GM21576 (cell line): ENCODE results near the gene KLF11.
"Not testable (repeated sequence)": the region's sequence is repeated elsewhere in the genome, so short reads cannot be mapped to it uniquely, and the experiment has no call there.

Experiments
- ATAC-seq: cut with Tn5 transposase; IDR thresholded peaks from one replicate; pipeline ENCODE4 v1.9.1; 2021; ENCODE audit warnings: mild to moderate bottlenecking, moderate library complexity; ENCODE audit not compliant: unreplicated experiment

The KLF11 gene

GRCh38 chr2:10022966-10023662 is 20.2 kb upstream of the KLF11 start:
- no peak for ATAC-seq

- ATAC-seq = no peak
Measured at GRCh38 chr2:10026940-10027569, 16.3 kb upstream of the KLF11 start.

DNA sequence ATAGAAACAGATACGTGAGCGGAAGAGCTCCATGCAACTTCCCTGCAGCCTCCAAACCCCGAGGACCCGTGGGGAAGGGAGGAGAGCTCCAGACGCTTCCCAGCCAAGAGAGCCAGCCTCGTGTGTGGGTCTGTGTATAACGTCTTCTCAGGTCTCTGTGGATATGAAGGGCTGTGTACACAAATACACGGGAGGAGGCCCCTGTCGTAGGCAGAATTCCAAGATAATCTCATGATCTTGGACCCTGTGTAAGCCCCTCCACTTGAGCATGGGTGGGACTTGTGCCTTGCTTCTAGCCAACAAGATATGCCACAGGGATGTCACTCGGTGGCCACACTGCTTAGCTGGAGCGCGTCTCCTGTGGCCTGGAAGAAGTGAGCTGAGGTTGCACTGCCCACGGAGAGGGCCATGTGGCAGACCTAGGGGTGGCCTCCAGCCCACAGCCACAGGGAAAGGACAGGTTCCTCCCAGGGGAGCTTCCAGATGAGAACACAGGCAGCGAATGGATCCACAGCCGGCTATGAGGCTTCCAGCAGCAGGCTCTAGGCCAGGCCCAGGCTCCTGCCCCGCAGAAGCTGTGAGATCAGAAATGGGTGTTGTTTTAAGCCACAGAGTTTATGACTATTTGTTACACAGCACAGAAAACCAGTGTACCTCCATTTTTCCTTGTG is 15.6 kb upstream of the KLF11 start:
- ATAC-seq = no peak

GRCh38 chr2:10028407-10028987 is 14.9 kb upstream of the KLF11 start:
- no peak for ATAC-seq

DNA sequence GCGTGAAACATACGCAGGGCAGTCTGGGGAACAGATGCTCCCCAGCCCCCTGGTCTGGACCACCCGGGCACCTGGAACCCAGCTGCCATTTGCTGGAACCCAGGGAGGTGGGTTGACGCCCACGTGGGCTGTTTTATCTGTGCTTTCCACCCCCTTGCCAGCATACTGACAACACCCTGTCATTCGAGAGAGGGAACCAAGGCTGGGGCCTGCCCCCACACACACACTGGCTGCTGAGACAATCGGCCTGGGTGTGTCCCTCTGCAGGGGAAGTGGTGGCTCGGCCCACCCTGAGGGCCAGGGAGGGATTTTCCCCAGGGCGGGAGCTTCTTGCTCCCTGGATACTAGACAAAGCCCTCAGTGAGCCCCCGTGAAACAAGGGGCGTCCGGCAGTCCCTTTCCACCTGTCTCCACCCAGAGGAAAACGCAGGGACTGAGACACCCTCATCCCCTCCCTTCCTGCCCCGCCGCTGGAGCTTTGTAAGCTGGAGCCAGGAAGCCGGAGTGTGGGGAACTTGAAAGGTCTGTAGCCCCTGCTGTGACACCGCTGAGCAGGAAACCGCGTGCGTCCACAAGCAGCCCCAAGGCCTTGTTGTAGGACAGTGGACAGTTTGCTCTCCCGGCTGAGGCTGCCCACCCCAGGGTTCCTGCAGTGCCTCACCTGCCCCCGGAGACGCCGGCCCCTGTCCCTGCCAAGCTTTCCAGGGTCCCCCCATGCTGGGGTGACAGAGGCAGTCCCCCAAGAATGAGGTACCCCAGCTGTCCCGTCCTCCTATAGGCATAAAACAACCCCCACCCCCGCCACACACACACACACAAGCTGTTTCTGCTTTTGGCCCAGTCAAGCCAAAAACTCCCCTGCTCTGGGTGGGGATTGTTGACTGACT is 14.1 kb upstream of the KLF11 start:
- no peak for ATAC-seq

- ATAC-seq = no peak
Measured at GRCh38 chr2:10029875-10030223, 13.5 kb upstream of the KLF11 start.

GRCh38 chr2:10030311-10030736 is 13.0 kb upstream of the KLF11 start:
- ATAC-seq = no peak

- ATAC-seq = not testable (repeated sequence)
Measured at GRCh38 chr2:10030798-10031197, 12.6 kb upstream of the KLF11 start.

DNA sequence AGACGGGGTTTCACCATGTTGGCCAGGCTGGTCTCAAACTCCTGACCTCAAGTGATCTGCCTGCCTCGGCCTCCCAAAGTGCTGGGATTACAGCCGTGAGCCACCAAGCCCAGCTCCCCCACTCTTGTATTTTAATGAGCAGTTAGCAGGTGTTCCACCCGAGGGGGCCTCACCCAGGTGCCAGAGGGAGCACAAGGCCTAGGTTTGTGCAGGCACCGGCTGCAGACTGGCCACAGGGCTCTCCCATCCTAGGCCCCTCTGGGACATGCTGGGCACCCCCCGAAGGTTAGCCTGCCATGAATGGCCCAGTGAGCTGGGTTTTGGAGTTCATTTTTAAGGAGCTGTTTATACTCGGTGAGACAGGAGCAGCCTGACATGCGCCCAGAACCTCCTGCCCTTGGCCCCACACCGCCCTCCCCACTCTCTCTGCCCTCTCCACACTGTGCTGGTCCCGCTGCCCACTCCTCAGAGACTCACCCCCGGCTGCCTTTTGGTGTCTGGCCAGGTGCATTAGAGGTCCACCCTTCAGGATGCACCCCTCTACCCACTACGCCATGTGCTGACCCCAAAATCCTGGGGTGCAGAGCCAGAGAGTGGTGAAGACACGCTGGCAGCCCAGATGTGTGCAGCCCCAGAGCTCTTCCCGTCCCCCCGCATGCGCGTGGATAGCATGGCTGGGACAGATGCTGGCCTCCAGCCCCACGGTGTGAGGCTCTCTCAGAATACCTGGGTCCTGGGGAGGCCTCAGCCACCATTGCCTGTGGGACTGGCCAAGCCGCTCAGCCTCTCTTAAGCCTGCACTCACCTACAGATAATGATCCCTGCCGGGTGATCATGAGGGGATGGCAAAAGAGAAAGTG is 11.2 kb upstream of the KLF11 start:
- no peak for ATAC-seq

GRCh38 chr2:10032746-10033105 is 10.6 kb upstream of the KLF11 start:
- ATAC-seq = no peak

DNA sequence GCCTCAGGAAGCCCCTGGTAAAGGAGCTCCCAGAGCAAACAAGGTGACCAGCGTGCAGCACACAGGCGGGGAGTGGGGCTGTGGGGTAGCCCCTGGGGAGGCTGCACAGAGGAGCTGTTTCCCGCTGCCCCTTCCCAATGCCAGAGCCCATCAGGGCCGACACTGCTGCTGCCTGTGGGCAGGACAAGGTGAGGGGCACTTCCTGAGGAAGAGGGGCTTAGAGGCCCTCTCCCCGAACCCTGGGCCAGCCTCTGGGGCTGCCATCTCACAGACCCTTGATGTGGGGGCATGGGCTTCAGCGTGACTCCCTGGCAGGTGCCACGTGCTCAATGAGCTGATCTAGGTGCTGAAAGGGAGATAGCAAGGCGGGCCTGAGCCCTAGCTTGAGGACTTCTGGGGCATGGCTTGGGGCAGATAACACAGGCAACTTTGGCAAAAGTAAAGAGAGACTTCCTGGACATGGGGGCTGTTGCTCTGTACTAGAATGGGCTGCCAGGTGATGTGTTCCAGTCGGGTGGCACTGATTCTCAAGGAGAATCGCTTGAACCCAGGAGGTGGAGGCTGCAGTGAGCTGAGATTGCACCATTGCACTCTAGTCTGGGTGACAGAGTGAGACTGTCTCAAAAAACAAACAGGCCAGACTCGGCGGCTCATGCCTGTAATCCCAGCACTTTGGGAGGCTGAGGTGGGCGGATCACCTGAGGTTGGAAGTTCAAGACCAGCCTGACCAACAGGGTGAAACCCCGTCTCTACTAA is 9.9 kb upstream of the KLF11 start:
- no peak for ATAC-seq

GRCh38 chr2:10034333-10035052 is 8.9 kb upstream of the KLF11 start:
- no peak for ATAC-seq

- no peak for ATAC-seq
Measured at GRCh38 chr2:10035053-10035422, 8.3 kb upstream of the KLF11 start.

DNA sequence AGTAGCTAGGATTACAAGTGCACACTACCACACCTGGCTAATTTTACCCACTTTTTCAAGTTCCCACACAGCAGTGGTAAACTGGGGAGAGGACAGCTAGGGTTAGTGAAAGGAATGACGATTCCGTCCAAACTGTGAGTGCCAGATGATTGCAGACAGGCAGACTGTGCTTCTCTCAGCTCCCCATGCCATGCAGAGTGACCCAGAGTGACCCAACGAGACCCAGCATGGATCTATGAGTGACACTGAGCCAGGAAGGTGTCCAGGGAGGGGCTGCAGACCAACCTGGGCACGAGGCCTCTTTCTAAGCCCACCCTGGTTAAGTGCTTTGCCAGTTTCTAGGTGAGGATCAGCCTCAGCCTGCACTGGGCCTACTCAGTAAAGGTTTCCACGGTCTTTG is 7.7 kb upstream of the KLF11 start:
- no peak for ATAC-seq

DNA sequence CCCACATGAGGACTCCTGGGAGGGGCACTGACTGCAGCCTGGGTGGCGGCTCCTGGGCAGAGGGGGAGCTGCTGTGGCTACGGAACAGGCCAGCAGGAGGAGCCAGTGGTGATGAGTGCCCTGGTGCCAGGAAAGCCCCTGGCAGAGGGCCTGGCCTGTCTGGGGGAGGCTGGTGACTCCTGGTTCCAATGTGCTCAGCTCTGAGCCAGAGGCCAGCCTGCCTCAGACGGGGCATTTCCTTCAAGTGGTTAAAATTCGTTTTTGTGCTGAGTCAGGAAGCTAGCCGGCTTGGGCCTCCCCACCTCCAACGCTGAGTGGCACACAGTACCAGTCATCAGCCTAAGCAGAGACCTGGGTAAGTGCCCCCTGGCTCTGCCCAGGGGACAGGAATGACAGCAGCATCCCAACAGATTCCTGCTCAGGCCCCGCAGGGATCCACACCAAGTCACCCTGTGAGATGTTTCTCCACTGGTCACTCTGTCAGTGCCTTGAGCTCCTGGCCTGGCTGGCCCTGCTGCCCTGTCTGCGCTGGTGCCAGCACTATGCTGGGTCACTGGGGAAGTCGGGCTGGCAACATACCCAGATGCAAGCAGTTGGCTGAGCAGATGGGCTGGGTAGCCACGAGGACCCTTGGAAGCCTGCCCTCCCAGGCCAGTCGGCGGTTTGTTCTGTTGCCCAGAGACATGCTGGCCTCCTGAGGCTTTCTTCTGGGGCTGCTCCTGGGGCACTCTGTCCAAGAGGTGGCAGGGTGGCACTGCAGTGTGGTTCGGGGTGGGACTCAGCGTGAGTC is 7.1 kb upstream of the KLF11 start:
- no peak for ATAC-seq

GRCh38 chr2:10038123-10038522 is 5.2 kb upstream of the KLF11 start:
- ATAC-seq = no peak

- no peak for ATAC-seq
Measured at GRCh38 chr2:10038716-10039115, 4.6 kb upstream of the KLF11 start.
